ENCODE measurements around the gene ACTR2.

The ACTR2 gene

DNA sequence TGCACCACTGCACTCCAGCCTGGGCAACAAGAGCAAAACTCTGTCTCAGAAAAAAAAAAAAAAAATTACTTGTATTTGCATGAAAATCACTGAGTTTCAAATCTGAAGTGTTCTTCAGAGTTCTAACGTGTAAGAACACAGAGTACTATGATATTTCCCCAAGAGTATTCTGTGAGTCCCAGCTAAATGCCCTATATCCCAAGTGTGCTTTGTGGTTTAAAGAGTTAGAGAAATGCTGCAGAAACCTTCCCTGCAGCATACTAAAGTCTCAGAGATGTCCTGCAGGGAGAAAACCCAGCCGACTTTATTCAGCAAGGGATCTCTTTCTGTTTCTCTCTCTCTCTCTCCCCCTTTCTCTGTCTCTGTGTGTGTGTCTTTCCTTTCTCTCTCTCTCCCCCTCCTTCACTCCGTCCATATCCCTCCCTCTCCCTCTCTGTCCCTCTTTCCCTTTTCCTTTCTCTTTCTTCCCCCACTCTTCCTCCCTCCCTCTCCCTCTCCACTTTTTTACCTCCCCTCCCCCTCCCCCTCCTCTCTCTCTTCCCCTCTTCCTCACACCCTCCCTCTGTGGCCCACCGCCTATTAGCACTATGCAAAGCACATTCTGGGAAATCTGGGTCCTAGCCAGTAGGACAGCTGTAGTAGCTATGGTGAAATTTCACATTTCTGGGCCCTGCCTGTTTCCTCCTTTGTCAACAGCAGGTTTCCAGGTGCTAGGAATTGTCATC is 54.2 kb downstream of the ACTR2 start:
- Histone ChIP-seq H3K79me2 (no peaks in the 10 kb centered on the region), H3K27me3 (ENCODE audit: control insufficient read depth, insufficient read depth, low read length) (no peaks in the 10 kb centered on the region), H3K27ac (no peak overlapping the region), H3K4me2 (ENCODE audit: low read length) (no peak overlapping the region), H3K36me3 (ENCODE audit: control insufficient read depth, insufficient read depth, low read length) (no peaks in the 10 kb centered on the region), H3K9me3 (ENCODE audit: control insufficient read depth, low read length) (no peaks in the 10 kb centered on the region), H2AFZ (no peak overlapping the region), H3K4me3 (ENCODE audit: low read depth, low read length) (no peak overlapping the region), H3K4me1 (no peaks in the 10 kb centered on the region), H3K9ac (no peak overlapping the region)
- no peak for TF ChIP-seq CTCF (IDR thresholded peaks at IDR 0.05)

GRCh38 chr2:65282477-65283053 is 54.9 kb downstream of the ACTR2 start:
- no peak for TF ChIP-seq CTCF (IDR thresholded peaks at IDR 0.05)
- no peaks in the 10 kb centered on the region for H3K79me2 ChIP-seq
- H3K9ac ChIP-seq: no peak overlapping the region
- H3K27ac ChIP-seq: no peak overlapping the region
- no peak overlapping the region for H3K4me3 ChIP-seq (ENCODE audit: low read depth, low read length)
- no peak overlapping the region for H3K4me2 ChIP-seq (ENCODE audit: low read length)
- H3K4me1 ChIP-seq: no peaks in the 10 kb centered on the region
- H2AFZ ChIP-seq: no peak overlapping the region
- no peaks in the 10 kb centered on the region for H3K36me3 ChIP-seq (ENCODE audit: control insufficient read depth, insufficient read depth, low read length)
- no peaks in the 10 kb centered on the region for H3K9me3 ChIP-seq (ENCODE audit: control insufficient read depth, low read length)
- H3K27me3 ChIP-seq (ENCODE audit: control insufficient read depth, insufficient read depth, low read length): no peaks in the 10 kb centered on the region

- Histone ChIP-seq H3K4me2 (ENCODE audit: low read length) (no peak overlapping the region), H3K79me2 (no peaks in the 10 kb centered on the region), H3K9me3 (ENCODE audit: control insufficient read depth, low read length) (no peaks in the 10 kb centered on the region), H3K36me3 (ENCODE audit: control insufficient read depth, insufficient read depth, low read length) (no peaks in the 10 kb centered on the region), H3K27me3 (ENCODE audit: control insufficient read depth, insufficient read depth, low read length) (no peaks in the 10 kb centered on the region), H3K27ac (no peak overlapping the region), H3K4me1 (no peaks in the 10 kb centered on the region), H3K9ac (no peak overlapping the region), H2AFZ (no peak overlapping the region), H3K4me3 (ENCODE audit: low read depth, low read length) (no peak overlapping the region)
- TF ChIP-seq CTCF (IDR thresholded peaks at IDR 0.05): no peak
These were observed 59.7 kb downstream of the ACTR2 start for GRCh38 chr2:65287364-65287763.

GRCh38 chr2:65291216-65292105 is 63.8 kb downstream of the ACTR2 start:
- no peak overlapping the region for H3K4me2 ChIP-seq (ENCODE audit: low read length)
- H3K4me1 ChIP-seq: no peaks in the 10 kb centered on the region
- no peaks in the 10 kb centered on the region for H3K9me3 ChIP-seq (ENCODE audit: control insufficient read depth, low read length)
- no peak for TF ChIP-seq CTCF (IDR thresholded peaks at IDR 0.05)
- H3K27ac ChIP-seq: no peak overlapping the region
- H3K79me2 ChIP-seq: no peaks in the 10 kb centered on the region
- H3K4me3 ChIP-seq (ENCODE audit: low read depth, low read length): no peak overlapping the region
- H3K9ac ChIP-seq: no peak overlapping the region
- no peaks in the 10 kb centered on the region for H3K27me3 ChIP-seq (ENCODE audit: control insufficient read depth, insufficient read depth, low read length)
- no peaks in the 10 kb centered on the region for H3K36me3 ChIP-seq (ENCODE audit: control insufficient read depth, insufficient read depth, low read length)
- H2AFZ ChIP-seq: no peak overlapping the region
